SK-N-SH treated with all-trans-retinoic acid at 6 μM for 48 hours (cell line): Measurements from ENCODE around the gene CEMIP2.

ENCODE experiments used
- POU6F1 ChIP-seq: fragments of 250-450 bp; sonication (Bioruptor Pico); IDR thresholded peaks from 2 replicates; pipeline ENCODE4 v1.8.0; 2021; ENCODE audit warnings: low read depth, mild to moderate bottlenecking, moderate library complexity, borderline replicate concordance
- PPARA ChIP-seq: fragments of 250-450 bp; sonication (Bioruptor Pico); IDR thresholded peaks from 2 replicates; pipeline ENCODE4 v1.5.0; 2020; ENCODE audit warnings: mild to moderate bottlenecking, borderline replicate concordance
- RARB ChIP-seq: fragments of 250-450 bp; sonication (Bioruptor Pico); IDR thresholded peaks from 2 replicates; pipeline ENCODE4 v1.8.0; 2021; ENCODE audit warnings: mild to moderate bottlenecking, moderate library complexity
- TOX ChIP-seq: fragments of 250-450 bp; sonication (Bioruptor Pico); IDR thresholded peaks from 2 replicates; pipeline ENCODE4 v1.8.0; 2021; ENCODE audit warnings: mild to moderate bottlenecking, moderate library complexity, borderline replicate concordance
- ZNF565 ChIP-seq: fragments of 450-650 bp; formaldehyde crosslinking; conservative IDR thresholded peaks from 2 replicates; pipeline ENCODE4 v1.5.0; 2020; ENCODE audit warnings: low read depth, mild to moderate bottlenecking, moderate library complexity
- TF ChIP-seq, protein P1 (sequence below): fragments of 250-450 bp; sonication (Bioruptor Pico); IDR thresholded peaks from 2 replicates; pipeline ENCODE4 v1.8.0; 2020; ENCODE audit warnings: mild to moderate bottlenecking, moderate library complexity, borderline replicate concordance

DNA sequence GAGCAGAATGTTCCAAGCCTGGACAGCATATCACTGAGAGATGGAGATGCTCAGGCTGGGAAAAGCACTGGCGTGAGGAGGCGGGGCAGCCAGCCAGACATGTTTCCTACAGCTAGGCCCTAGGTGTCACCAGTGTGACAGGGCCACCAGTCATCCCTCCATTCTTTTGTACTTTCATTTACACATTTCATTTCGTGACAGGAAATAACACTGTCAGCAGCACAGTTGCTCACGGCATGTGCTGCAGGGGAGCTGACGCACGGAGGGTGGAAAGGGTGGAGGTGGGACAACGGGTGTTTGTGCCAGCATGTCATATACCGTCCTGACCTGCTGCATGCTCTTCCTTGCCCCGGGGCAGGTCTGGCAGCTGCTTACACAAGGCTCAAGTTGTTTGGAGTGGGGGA is 14.8 kb upstream of the CEMIP2 start:
- no peak for TF ChIP-seq PPARA
- TF ChIP-seq, protein P1, sequence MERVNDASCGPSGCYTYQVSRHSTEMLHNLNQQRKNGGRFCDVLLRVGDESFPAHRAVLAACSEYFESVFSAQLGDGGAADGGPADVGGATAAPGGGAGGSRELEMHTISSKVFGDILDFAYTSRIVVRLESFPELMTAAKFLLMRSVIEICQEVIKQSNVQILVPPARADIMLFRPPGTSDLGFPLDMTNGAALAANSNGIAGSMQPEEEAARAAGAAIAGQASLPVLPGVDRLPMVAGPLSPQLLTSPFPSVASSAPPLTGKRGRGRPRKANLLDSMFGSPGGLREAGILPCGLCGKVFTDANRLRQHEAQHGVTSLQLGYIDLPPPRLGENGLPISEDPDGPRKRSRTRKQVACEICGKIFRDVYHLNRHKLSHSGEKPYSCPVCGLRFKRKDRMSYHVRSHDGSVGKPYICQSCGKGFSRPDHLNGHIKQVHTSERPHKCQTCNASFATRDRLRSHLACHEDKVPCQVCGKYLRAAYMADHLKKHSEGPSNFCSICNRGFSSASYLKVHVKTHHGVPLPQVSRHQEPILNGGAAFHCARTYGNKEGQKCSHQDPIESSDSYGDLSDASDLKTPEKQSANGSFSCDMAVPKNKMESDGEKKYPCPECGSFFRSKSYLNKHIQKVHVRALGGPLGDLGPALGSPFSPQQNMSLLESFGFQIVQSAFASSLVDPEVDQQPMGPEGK (CRISPR knock-in tag) = no peak
- TF ChIP-seq POU6F1 (CRISPR knock-in tag) = no peak
- TF ChIP-seq RARB = no peak
- no peak for TF ChIP-seq ZNF565
- TF ChIP-seq TOX (CRISPR knock-in tag) = no peak
